ENCODE results near the gene REL. TPM values are rescaled to one million over a fixed set of nuclear protein-coding genes. Genes with fewer than 3 reads are reported as not detected.
A peak's percentile ranks its signal among the peaks of the same experiment; 100 is the strongest.

Gene REL
- total RNA-seq, 1 experiment from 2014 or later: 57.0 TPM

GRCh38 chr2:60963190-60963589 lies 81.8 kb downstream of the REL start:
- Histone ChIP-seq H3K9me3 (ENCODE audit: low read length) (no peaks in the 10 kb centered on the region), H4K20me1 (ENCODE audit: insufficient read depth, low read depth, low read length) (no peaks in the 10 kb centered on the region), H3K36me3 (ENCODE audit: insufficient read depth, low read length) (peaks cover 10% of the 10 kb centered on the region), H3K4me2 (ENCODE audit: low read depth, low read length, poor library complexity, severe bottlenecking) (no peak overlapping the region), H2AFZ (ENCODE audit: low read length) (no peak overlapping the region), H3K4me1 (ENCODE audit: low read length) (peaks cover 52% of the 10 kb centered on the region), H3K27me3 (ENCODE audit: low read length) (no peaks in the 10 kb centered on the region), H3K27ac (ENCODE audit: low read length) (peak overlapping the region; percentile 33), H3K9ac (ENCODE audit: low read length) (no peak overlapping the region; the same call in 1 of the 2 replicates), H3K4me3 (ENCODE audit: low read length) (no peak overlapping the region), H3K79me2 (ENCODE audit: low read length) (no peaks in the 10 kb centered on the region), H3K9me2 (replicated peaks; ENCODE audit: insufficient read depth, low read length) (no peaks in the 10 kb centered on the region)
- no peak for DNase-seq

- Histone ChIP-seq H3K9me3 (ENCODE audit: low read length) (no peaks in the 10 kb centered on the region), H2AFZ (ENCODE audit: low read length) (peak overlapping the region; percentile 56), H3K27me3 (ENCODE audit: low read length) (no peaks in the 10 kb centered on the region), H3K9ac (ENCODE audit: low read length) (no peak overlapping the region), H3K27ac (ENCODE audit: low read length) (peak overlapping the region; percentile 75), H3K36me3 (ENCODE audit: insufficient read depth, low read length) (peaks cover 13% of the 10 kb centered on the region), H3K79me2 (ENCODE audit: low read length) (no peaks in the 10 kb centered on the region), H3K4me1 (ENCODE audit: low read length) (peaks cover 69% of the 10 kb centered on the region), H3K4me2 (ENCODE audit: low read depth, low read length, poor library complexity, severe bottlenecking) (no peak overlapping the region), H4K20me1 (ENCODE audit: insufficient read depth, low read depth, low read length) (no peaks in the 10 kb centered on the region), H3K4me3 (ENCODE audit: low read length) (no peak overlapping the region), H3K9me2 (replicated peaks; ENCODE audit: insufficient read depth, low read length) (no peaks in the 10 kb centered on the region)
- DNase-seq: no peak
Observed at GRCh38 chr2:60964651-60965498, 83.5 kb downstream of the REL start.

- Histone ChIP-seq H3K27me3 (ENCODE audit: low read length) (no peaks in the 10 kb centered on the region), H3K9me3 (ENCODE audit: low read length) (no peaks in the 10 kb centered on the region), H3K9me2 (replicated peaks; ENCODE audit: insufficient read depth, low read length) (no peaks in the 10 kb centered on the region), H3K4me3 (ENCODE audit: low read length) (no peak overlapping the region), H2AFZ (ENCODE audit: low read length) (peak overlapping the region; percentile 56), H3K79me2 (ENCODE audit: low read length) (no peaks in the 10 kb centered on the region), H3K9ac (ENCODE audit: low read length) (no peak overlapping the region), H3K4me2 (ENCODE audit: low read depth, low read length, poor library complexity, severe bottlenecking) (no peak overlapping the region), H3K27ac (ENCODE audit: low read length) (peak overlapping the region; percentile 75), H3K4me1 (ENCODE audit: low read length) (peaks cover 75% of the 10 kb centered on the region), H3K36me3 (ENCODE audit: insufficient read depth, low read length) (peaks cover 13% of the 10 kb centered on the region), H4K20me1 (ENCODE audit: insufficient read depth, low read depth, low read length) (no peaks in the 10 kb centered on the region)
- DNase-seq: no peak
Observed at GRCh38 chr2:60965499-60965785, 84.1 kb downstream of the REL start.

GRCh38 chr2:60966507-60967405 lies 85.4 kb downstream of the REL start:
- Histone ChIP-seq H3K9me3 (ENCODE audit: low read length) (no peaks in the 10 kb centered on the region), H3K4me1 (ENCODE audit: low read length) (peaks cover 81% of the 10 kb centered on the region), H3K27ac (ENCODE audit: low read length) (peak overlapping the region; percentile 75), H3K27me3 (ENCODE audit: low read length) (no peaks in the 10 kb centered on the region), H3K4me2 (ENCODE audit: low read depth, low read length, poor library complexity, severe bottlenecking) (peak overlapping the region; percentile 53), H3K36me3 (ENCODE audit: insufficient read depth, low read length) (peaks cover 13% of the 10 kb centered on the region), H3K79me2 (ENCODE audit: low read length) (no peaks in the 10 kb centered on the region), H3K9me2 (replicated peaks; ENCODE audit: insufficient read depth, low read length) (no peaks in the 10 kb centered on the region), H4K20me1 (ENCODE audit: insufficient read depth, low read depth, low read length) (no peaks in the 10 kb centered on the region), H3K9ac (ENCODE audit: low read length) (no peak overlapping the region), H3K4me3 (ENCODE audit: low read length) (peak overlapping the region; percentile 14), H2AFZ (ENCODE audit: low read length) (0 out of 2 replicates have a peak overlapping the region, but pooled peaks have one; percentile 46)
- peak; percentile 78 for DNase-seq

GRCh38 chr2:60972889-60973656 lies 91.7 kb downstream of the REL start:
- Histone ChIP-seq H3K4me1 (ENCODE audit: low read length) (peaks cover 87% of the 10 kb centered on the region), H3K9me2 (replicated peaks; ENCODE audit: insufficient read depth, low read length) (no peaks in the 10 kb centered on the region), H3K27me3 (ENCODE audit: low read length) (no peaks in the 10 kb centered on the region), H3K27ac (ENCODE audit: low read length) (peak overlapping the region; percentile 95), H3K36me3 (ENCODE audit: insufficient read depth, low read length) (0 out of 2 replicates have a peak, but pooled peaks cover 4% of the 10 kb centered on the region), H3K9me3 (ENCODE audit: low read length) (no peaks in the 10 kb centered on the region), H3K4me2 (ENCODE audit: low read depth, low read length, poor library complexity, severe bottlenecking) (peak overlapping the region; percentile 92), H3K79me2 (ENCODE audit: low read length) (peaks cover 6% of the 10 kb centered on the region; the same call in 1 of the 2 replicates), H3K4me3 (ENCODE audit: low read length) (peak overlapping the region; percentile 68), H4K20me1 (ENCODE audit: insufficient read depth, low read depth, low read length) (no peaks in the 10 kb centered on the region), H3K9ac (ENCODE audit: low read length) (peak overlapping the region; percentile 80), H2AFZ (ENCODE audit: low read length) (peak overlapping the region; percentile 14; the same call in 1 of the 2 replicates)
- DNase-seq: peak; percentile 94

- Histone ChIP-seq H4K20me1 (ENCODE audit: insufficient read depth, low read depth, low read length) (no peaks in the 10 kb centered on the region), H3K4me1 (ENCODE audit: low read length) (peaks cover 85% of the 10 kb centered on the region), H3K27me3 (ENCODE audit: low read length) (no peaks in the 10 kb centered on the region), H3K4me2 (ENCODE audit: low read depth, low read length, poor library complexity, severe bottlenecking) (peak overlapping the region; percentile 92), H3K9ac (ENCODE audit: low read length) (peak overlapping the region; percentile 80), H3K9me2 (replicated peaks; ENCODE audit: insufficient read depth, low read length) (no peaks in the 10 kb centered on the region), H2AFZ (ENCODE audit: low read length) (peak overlapping the region; percentile 14; the same call in 1 of the 2 replicates), H3K36me3 (ENCODE audit: insufficient read depth, low read length) (no peaks in the 10 kb centered on the region), H3K79me2 (ENCODE audit: low read length) (peaks cover 6% of the 10 kb centered on the region; the same call in 1 of the 2 replicates), H3K9me3 (ENCODE audit: low read length) (no peaks in the 10 kb centered on the region), H3K4me3 (ENCODE audit: low read length) (peak overlapping the region; percentile 68), H3K27ac (ENCODE audit: low read length) (peak overlapping the region; percentile 95)
- DNase-seq: peak; percentile 91
Observed at GRCh38 chr2:60973705-60974104, 92.3 kb downstream of the REL start.

GRCh38 chr2:60974652-60975051 lies 93.3 kb downstream of the REL start:
- no peaks in the 10 kb centered on the region for H3K27me3 ChIP-seq (ENCODE audit: low read length)
- no peak for DNase-seq
- peaks cover 6% of the 10 kb centered on the region; the same call in 1 of the 2 replicates for H3K79me2 ChIP-seq (ENCODE audit: low read length)
- no peaks in the 10 kb centered on the region for H4K20me1 ChIP-seq (ENCODE audit: insufficient read depth, low read depth, low read length)
- no peak overlapping the region for H3K9ac ChIP-seq (ENCODE audit: low read length)
- peak overlapping the region; percentile 92 for H3K4me2 ChIP-seq (ENCODE audit: low read depth, low read length, poor library complexity, severe bottlenecking)
- no peaks in the 10 kb centered on the region for H3K36me3 ChIP-seq (ENCODE audit: insufficient read depth, low read length)
- H3K4me1 ChIP-seq (ENCODE audit: low read length): peaks cover 85% of the 10 kb centered on the region
- no peak overlapping the region for H2AFZ ChIP-seq (ENCODE audit: low read length)
- no peaks in the 10 kb centered on the region for H3K9me2 ChIP-seq (replicated peaks; ENCODE audit: insufficient read depth, low read length)
- H3K4me3 ChIP-seq (ENCODE audit: low read length): no peak overlapping the region; the same call in 1 of the 2 replicates
- peak overlapping the region; percentile 95 for H3K27ac ChIP-seq (ENCODE audit: low read length)
- H3K9me3 ChIP-seq (ENCODE audit: low read length): no peaks in the 10 kb centered on the region
